ENCODE results near the gene PARD6A. TPM values are rescaled to one million over a fixed set of nuclear protein-coding genes. Genes with fewer than 3 reads are reported as not detected.

Gene PARD6A
- polyA plus RNA-seq, 1 experiment, result 0.42 TPM

- no peak for DNase-seq (ENCODE audit: low read depth, low spot score)
- Histone ChIP-seq H3K4me3 (ENCODE audit: low read depth, low read length) (no peak overlapping the region), H3K27ac (ENCODE audit: low read depth, low read length) (no peak overlapping the region), H3K27me3 (ENCODE audit: control insufficient read depth, insufficient read depth, low read length) (no peaks in the 10 kb centered on the region), H3K9me3 (ENCODE audit: control insufficient read depth, insufficient read depth, low read length) (no peaks in the 10 kb centered on the region)
- ChIA-PET POLR2A (no interaction called here), CTCF (no interaction called here)
- no peak for TF ChIP-seq CTCF (IDR thresholded peaks at IDR 0.05; ENCODE audit: low read depth, low read length)
Observed at GRCh38 chr16:67704110-67704509, 43.4 kb downstream of the PARD6A start.

GRCh38 chr16:67707210-67707609 is 46.5 kb downstream of the PARD6A start:
- Histone ChIP-seq H3K27ac (ENCODE audit: low read depth, low read length) (no peak overlapping the region), H3K9me3 (ENCODE audit: control insufficient read depth, insufficient read depth, low read length) (no peaks in the 10 kb centered on the region), H3K27me3 (ENCODE audit: control insufficient read depth, insufficient read depth, low read length) (no peaks in the 10 kb centered on the region), H3K4me3 (ENCODE audit: low read depth, low read length) (no peak overlapping the region)
- CTCF ChIA-PET, result no interaction called here
- no peak for TF ChIP-seq CTCF (IDR thresholded peaks at IDR 0.05; ENCODE audit: low read depth, low read length)
- no peak for DNase-seq (ENCODE audit: low read depth, low spot score)
- POLR2A ChIA-PET, result no interaction called here

- TF ChIP-seq CTCF (IDR thresholded peaks at IDR 0.05; ENCODE audit: low read depth, low read length), result no peak
- DNase-seq (ENCODE audit: low read depth, low spot score), result no peak
- Histone ChIP-seq H3K9me3 (ENCODE audit: control insufficient read depth, insufficient read depth, low read length) (no peaks in the 10 kb centered on the region), H3K27me3 (ENCODE audit: control insufficient read depth, insufficient read depth, low read length) (no peaks in the 10 kb centered on the region), H3K4me3 (ENCODE audit: low read depth, low read length) (no peak overlapping the region), H3K27ac (ENCODE audit: low read depth, low read length) (no peak overlapping the region)
- ChIA-PET POLR2A (no interaction called here), CTCF (no interaction called here)
Observed at GRCh38 chr16:67707790-67708189, 47.0 kb downstream of the PARD6A start.

- H3K27ac ChIP-seq (ENCODE audit: low read depth, low read length), result no peak overlapping the region
- no peak overlapping the region for H3K4me3 ChIP-seq (ENCODE audit: low read depth, low read length)
- H3K9me3 ChIP-seq (ENCODE audit: control insufficient read depth, insufficient read depth, low read length), result no peaks in the 10 kb centered on the region
- POLR2A ChIA-PET, result no interaction called here
- CTCF ChIA-PET, result no interaction called here
- DNase-seq (ENCODE audit: low read depth, low spot score), result no peak
- no peaks in the 10 kb centered on the region for H3K27me3 ChIP-seq (ENCODE audit: control insufficient read depth, insufficient read depth, low read length)
- TF ChIP-seq CTCF (IDR thresholded peaks at IDR 0.05; ENCODE audit: low read depth, low read length), result no peak
Observed at GRCh38 chr16:67708368-67708771, 47.6 kb downstream of the PARD6A start.

- ChIA-PET CTCF (no interaction called here), POLR2A (no interaction called here)
- DNase-seq (ENCODE audit: low read depth, low spot score), result no peak
- no peak overlapping the region for H3K4me3 ChIP-seq (ENCODE audit: low read depth, low read length)
- no peaks in the 10 kb centered on the region for H3K9me3 ChIP-seq (ENCODE audit: control insufficient read depth, insufficient read depth, low read length)
- no peak overlapping the region for H3K27ac ChIP-seq (ENCODE audit: low read depth, low read length)
- no peak for TF ChIP-seq CTCF (IDR thresholded peaks at IDR 0.05; ENCODE audit: low read depth, low read length)
- no peaks in the 10 kb centered on the region for H3K27me3 ChIP-seq (ENCODE audit: control insufficient read depth, insufficient read depth, low read length)
Observed at GRCh38 chr16:67709050-67709449, 48.3 kb downstream of the PARD6A start.
